Left ventricle myocardium inferior (tissue), 1 donor: ENCODE results near the gene STYXL1. TPM values are rescaled to one million over a fixed set of nuclear protein-coding genes. Genes with fewer than 3 reads are reported as not detected.
A peak's percentile ranks its signal among the peaks of the same experiment; 100 is the strongest.

Experiments used
- DNase-seq: peaks from one replicate; pipeline ENCODE4 v3.0.0-alpha.2; 2020
- H3K27ac ChIP-seq: fragments of 200-600 bp; replicated peaks from 2 replicates; pipeline ENCODE4 v1.8.0; 2021
- H3K27me3 ChIP-seq: fragments of 200-600 bp; 2 replicates; pipeline ENCODE4 v1.8.0; 2021; ENCODE audit warnings: low read depth
- H3K36me3 ChIP-seq: fragments of 200-600 bp; 2 replicates; pipeline ENCODE4 v1.8.0; 2021
- H3K4me1 ChIP-seq: fragments of 200-600 bp; 2 replicates; pipeline ENCODE4 v1.8.0; 2021
- H3K4me3 ChIP-seq: fragments of 200-600 bp; 2 replicates; pipeline ENCODE4 v1.8.0; 2021; ENCODE audit warnings: mild to moderate bottlenecking, moderate library complexity
- H3K9me3 ChIP-seq: fragments of 200-600 bp; replicated peaks from 2 replicates; pipeline ENCODE4 v1.8.0; 2021
- CTCF ChIP-seq: fragments of 200-600 bp; IDR thresholded peaks from 2 replicates; pipeline ENCODE4 v1.8.0; 2021; ENCODE audit warnings: antibody characterized with exemption, mild to moderate bottlenecking, borderline replicate concordance
- intact Hi-C: fragments of 100-400 bp; cut with micrococcal nuclease; formaldehyde crosslinking; loops from one replicate; pipeline ENCODE4 v1.11.0; 2022
- total RNA-seq: library from RNA; stranded (reverse); fragmentation: NEBNext Ultra II Directional; extraction: Animal tissue kit (Norgen Biotek cat#: 25700); gene quantifications from one replicate; pipeline ENCODE4 v1.2.1, GENCODE V29; 2021
- donor health status: DM: no; HTN: yes; CAD: no; lungs with severe emphysema.

Gene STYXL1
- total RNA-seq, 1 donor from 2014 or later, result 22.2 TPM

GRCh38 chr7:75969182-75969581 lies 78.6 kb downstream of the STYXL1 start:
- Histone ChIP-seq H3K4me1 (peaks cover 84% of the 10 kb centered on the region), H3K4me3 (peak overlapping the region; percentile 34), H3K9me3 (no peaks in the 10 kb centered on the region), H3K27ac (peak overlapping the region; percentile 89), H3K27me3 (no peaks in the 10 kb centered on the region), H3K36me3 (peaks cover 23% of the 10 kb centered on the region)
- no peak for TF ChIP-seq CTCF
- no peak for DNase-seq
- intact Hi-C loops, result no loop called here

GRCh38 chr7:75968561-75969001 lies 79.2 kb downstream of the STYXL1 start:
- Histone ChIP-seq H3K4me1 (peaks cover 90% of the 10 kb centered on the region), H3K4me3 (peak overlapping the region; percentile 34), H3K9me3 (no peaks in the 10 kb centered on the region), H3K36me3 (peaks cover 17% of the 10 kb centered on the region), H3K27ac (peak overlapping the region; percentile 89), H3K27me3 (no peaks in the 10 kb centered on the region)
- no peak for TF ChIP-seq CTCF
- intact Hi-C loops, result no loop called here
- no peak for DNase-seq

- intact Hi-C loops, result no loop called here
- Histone ChIP-seq H3K36me3 (peaks cover 11% of the 10 kb centered on the region), H3K9me3 (no peaks in the 10 kb centered on the region), H3K4me1 (peaks cover 91% of the 10 kb centered on the region), H3K27ac (peak overlapping the region; percentile 89), H3K4me3 (peak overlapping the region; percentile 34), H3K27me3 (no peaks in the 10 kb centered on the region)
- DNase-seq, result no peak
- TF ChIP-seq CTCF, result no peak
Observed at GRCh38 chr7:75968012-75968411, 79.8 kb downstream of the STYXL1 start.

GRCh38 chr7:75967487-75967997 lies 80.3 kb downstream of the STYXL1 start:
- no peak for DNase-seq
- intact Hi-C loops, result no loop called here
- Histone ChIP-seq H3K9me3 (no peaks in the 10 kb centered on the region), H3K4me3 (peak overlapping the region; percentile 34), H3K4me1 (peaks cover 91% of the 10 kb centered on the region), H3K27me3 (no peaks in the 10 kb centered on the region), H3K27ac (peak overlapping the region; percentile 89), H3K36me3 (peaks cover 7% of the 10 kb centered on the region)
- TF ChIP-seq CTCF, result no peak

- Histone ChIP-seq H3K36me3 (peaks cover 3% of the 10 kb centered on the region), H3K27me3 (no peaks in the 10 kb centered on the region), H3K27ac (peak overlapping the region; percentile 89), H3K9me3 (no peaks in the 10 kb centered on the region), H3K4me1 (peaks cover 91% of the 10 kb centered on the region), H3K4me3 (no peak overlapping the region)
- intact Hi-C loops, result no loop called here
- no peak for TF ChIP-seq CTCF
- DNase-seq, result no peak
Observed at GRCh38 chr7:75967055-75967454, 80.7 kb downstream of the STYXL1 start.
